GM18499 (cell line): Measurements from ENCODE around the gene SGK1.

ENCODE experiments used
- ATAC-seq: cut with Tn5 transposase; IDR thresholded peaks from one replicate; pipeline ENCODE4 v1.9.1; 2021; ENCODE audit warnings: moderate number of reproducible peaks; ENCODE audit not compliant: insufficient read depth, unreplicated experiment

The SGK1 gene

DNA sequence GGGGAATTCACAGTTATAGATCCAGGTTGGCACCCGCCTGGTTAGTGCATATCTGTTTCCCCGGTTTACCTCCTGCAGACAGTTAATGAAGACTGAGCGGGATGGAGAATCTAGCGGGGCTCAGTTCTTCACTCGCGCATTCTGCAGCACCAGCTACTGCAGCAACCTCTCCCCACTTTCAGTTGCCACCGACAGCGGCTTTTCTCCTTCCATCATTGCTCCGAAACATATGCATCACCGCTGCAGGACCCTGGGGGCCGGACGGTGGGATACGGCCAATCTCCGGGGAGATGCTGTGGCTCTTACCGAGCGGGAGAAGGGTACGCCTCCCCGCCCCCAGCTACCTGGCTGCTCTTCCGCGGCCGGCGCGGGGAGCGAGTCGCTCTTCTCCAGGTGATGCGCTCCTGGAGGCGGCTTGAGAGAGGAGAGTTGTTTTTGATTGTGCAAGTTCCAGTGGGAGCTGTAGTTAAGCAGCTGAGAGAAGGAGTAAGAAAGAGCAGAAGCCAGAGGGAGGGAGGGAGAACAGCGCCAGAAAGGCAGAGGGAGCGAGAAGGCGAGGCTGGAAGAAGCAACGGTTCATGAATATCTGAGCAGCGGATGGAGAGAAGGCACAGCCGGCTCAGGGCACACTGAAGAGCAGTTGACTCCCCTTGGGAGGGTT, at the start of gene SGK1:
SGK1 (minus strand) TSS at position 642 of the 661 bp plus-strand sequence. CDS start 652 bp downstream, outside the sequence.
- ATAC-seq = no peak

DNA sequence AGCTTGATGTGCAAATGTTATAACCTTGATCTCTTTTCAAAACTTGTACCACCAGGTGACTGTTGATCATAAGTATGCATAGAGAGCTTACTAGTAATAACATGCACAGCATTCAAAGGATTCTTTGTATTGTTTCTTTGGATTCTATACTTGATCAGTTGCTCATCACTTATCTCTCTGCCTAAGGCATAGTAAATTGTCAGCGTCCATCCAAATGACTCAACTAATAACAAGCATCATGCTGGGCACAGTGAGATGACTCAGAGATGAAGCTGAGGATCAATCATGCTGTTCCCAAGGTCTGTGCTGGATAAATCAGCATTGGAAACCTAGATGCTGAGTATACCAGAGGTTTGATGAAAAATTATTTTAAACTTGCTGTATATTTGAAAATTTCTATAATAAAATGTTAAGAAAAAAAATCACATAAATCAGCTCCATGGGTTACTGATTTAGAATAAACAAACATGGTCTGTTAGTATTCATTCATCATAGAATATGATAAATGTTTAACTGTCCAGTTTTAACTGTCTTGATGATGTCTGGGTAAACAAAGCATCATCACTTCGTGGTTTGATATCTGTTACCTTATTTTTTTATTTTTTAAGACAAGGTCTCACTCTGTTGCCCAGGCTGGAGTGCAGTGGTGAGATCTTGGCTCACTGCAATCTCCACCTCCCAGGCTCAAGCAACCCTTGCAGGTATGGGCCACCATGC, 45.6 kb upstream of the SGK1 start:
- ATAC-seq = no peak

DNA sequence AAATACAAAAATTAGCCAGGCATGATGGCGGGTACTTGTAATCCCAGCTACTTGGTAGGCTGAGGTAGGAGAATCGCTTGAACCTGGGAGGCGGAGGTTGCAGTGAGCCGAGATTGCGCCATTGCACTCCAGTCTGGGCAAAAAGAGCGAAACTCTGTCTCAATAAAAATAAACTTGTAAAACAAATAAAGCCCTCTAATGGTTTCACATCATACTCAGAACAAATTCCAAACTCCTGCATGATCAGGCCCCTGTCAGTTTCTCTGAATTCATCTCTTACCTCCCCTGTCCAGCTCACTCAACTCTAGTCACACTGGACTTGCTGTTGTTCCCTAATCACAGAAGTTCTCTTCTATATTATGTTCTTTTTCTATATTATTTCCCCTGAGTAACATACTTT, 43.1 kb upstream of the SGK1 start:
- no peak for ATAC-seq

DNA sequence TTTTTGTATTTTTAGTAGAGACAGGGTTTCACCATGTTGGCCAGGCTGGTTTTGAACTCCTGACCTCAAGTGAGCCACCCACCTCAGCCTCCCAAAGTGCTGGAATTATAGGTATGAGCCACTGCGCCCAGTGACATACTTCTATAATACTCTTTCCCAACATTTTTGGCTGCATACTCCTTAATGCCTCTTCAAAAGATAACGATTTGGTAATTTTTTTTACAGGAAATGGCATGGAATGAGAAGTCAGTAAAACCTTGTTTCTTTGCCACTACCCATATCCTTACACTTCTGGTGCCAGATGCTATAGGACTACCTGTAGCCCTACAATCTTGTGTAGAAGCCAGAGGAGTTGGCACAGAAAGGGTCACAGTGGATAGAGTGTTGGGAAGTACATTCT, 41.4 kb upstream of the SGK1 start:
- no peak for ATAC-seq

DNA sequence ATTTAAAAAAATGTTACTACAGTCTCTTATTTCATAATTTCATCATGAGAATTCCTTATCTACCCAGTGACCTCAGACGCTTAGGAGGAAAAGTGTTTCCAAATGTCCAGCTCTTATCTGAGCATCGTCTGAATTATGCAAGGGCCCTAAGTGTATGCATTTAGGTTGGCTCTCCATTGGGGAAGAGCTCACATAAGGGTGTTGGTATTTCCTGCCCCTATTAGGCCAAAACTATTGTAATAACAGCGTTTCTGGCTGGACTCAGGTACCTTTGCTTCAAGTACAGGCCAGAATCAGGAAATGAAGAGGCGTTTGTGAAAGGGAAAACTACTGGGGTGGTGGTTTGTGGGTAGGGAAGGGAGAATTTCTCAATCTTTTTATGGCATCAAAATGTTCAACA, 40.4 kb upstream of the SGK1 start:
- ATAC-seq = no peak

DNA sequence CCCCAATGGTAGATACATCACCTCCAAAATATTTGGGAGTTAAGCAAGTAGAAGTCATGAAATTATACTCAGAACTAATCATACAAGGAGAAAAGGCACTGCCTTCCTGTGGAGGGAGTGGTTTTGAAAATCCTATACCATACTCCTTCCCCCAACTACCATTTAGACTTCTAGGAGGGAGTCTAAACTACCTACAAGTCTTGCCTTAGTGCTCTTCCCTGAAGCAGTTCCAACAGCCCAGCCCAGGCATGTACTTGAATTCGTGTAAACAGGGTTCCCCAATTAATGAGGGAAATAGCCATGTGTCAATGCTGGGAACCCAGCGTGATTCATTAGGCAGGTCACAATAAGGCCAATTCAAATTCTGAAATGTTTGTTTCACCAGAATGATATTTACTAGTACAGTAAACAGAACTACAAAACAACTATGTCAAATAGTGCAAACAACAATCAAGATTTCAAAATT, 39.1 kb upstream of the SGK1 start:
- no peak for ATAC-seq

DNA sequence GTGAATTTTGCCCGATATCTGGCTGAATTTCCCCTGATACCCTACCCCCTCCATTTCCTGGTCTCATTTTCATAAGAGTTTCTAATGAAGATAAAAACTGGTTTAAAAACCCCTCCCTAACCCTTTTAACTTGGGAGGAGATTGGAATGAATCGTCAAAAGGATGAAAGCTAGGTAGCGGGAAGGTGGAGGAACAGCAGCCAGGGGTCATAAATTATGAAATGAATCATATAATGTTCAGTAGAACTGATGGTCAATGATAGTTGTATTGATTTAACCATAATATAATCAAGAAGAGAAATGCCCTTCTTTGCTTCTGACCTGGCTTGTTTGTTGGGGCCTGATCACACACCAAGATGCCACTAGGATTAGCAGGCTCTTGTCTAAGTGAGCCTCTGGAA, 38.5 kb upstream of the SGK1 start:
- ATAC-seq = no peak

DNA sequence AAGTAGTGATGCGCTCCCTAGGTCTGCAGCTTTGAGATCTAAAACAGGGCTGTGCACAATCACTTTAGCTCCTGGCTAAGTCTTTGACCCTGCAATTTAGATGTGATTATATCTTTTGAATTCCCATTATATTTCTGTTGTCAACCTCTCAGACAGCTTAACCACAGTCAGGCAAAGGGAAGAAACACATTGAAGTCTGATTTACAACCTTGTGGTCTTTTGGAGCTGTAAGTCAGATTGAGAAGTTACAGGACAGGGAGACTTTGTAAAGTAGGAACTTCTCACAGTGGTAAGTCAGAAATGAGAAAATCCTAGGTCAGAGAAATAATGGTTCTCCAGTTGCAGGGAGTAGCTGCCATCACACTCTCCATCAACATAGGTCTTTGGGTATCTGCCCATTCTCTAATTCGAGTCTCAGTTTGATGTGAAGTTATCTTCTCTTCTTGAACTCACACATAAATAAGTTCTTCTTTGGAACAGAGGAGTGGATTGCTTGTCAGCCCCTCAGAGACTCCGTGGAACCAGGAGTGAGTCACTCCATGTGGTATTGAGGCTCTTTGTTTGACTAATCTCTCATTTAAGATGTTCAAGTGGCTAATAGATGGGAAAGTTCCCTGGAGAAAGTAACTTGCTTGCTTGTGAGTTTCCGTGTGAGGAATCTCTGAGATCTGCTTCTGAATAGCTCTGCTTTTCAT, 35.0 kb upstream of the SGK1 start:
- ATAC-seq = no peak

DNA sequence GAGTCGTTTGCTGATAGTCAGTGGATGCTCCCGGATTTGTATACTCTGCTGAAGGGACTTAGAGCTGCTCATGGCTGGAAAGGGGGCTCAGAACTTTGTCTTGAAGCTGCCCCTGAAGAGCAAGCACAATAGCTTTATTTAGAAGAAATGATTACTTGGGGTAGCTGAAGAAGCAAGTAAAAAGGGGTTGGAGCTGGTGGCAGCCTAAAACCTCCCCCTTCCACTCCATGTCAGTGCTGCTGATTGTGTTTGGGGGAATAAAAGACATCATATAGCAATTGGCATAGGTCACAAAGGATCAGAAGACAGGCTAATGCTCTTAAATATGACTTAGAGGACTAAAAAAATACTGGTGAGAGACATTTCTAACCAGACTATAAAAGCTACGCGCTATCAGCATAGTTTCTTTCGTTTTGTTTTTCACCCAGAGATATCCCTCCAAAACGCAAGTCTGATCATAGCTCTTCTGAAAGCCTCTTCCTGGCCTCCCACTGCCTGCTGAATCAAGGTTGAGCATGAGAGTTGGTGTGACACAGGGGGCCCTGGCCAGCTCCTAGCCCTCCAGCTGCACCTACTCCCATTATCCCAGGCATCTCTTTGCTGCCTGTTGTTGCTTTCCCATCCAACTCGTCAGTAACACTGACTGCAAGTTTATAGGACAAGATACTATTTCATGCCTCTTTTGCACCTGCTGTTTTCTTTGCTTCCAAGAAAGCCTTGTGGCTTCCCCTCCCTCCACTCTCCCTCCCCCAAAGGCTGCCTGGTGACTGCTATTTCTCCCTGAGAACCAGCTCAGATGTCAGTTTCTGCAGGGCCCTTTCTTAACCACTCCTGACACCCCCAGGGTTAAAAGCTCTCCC, 33.9 kb upstream of the SGK1 start:
- ATAC-seq = no peak

DNA sequence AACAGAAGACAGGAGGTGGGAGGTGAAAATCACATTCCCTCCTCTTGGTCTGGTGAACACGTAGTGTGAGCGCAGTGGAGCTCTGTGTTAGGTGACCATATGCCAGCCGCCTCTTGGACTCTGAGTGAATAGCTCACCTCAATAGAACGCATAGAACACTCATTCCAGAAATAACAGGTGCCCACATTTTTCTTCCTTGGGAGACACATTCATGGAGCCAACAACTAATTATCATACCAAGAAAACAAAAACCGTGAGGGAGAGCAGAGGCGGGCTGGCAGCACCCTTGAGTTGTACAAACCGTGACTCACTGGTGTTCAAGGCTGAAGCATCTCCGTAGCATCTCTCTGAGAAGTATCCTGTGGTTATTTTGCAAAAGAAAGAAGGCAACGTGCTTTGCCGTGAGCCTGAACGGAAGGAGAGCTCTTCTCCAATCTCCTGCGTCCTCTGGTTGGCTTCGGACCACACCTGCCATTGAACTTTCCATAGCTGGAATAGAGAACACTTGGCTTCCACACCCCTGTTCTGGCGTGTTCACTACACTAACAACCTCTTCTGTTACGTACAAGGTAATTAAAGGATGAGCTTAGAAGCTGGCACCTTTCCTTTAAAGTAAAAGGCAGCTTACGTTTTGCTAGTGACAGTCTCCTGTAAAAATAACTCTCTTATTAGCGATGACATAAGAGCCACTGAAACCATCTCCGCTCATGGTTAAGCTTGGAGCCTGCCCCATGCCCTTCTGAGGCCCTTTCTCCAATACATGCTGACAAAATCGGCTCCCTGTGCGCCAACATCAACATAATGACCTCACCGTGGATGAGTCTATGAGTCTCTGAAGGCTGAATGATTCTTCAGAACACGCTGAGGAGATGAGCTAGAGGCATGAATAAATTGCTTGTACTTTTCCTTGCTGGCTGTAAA, 30.2 kb upstream of the SGK1 start:
- ATAC-seq = no peak

DNA sequence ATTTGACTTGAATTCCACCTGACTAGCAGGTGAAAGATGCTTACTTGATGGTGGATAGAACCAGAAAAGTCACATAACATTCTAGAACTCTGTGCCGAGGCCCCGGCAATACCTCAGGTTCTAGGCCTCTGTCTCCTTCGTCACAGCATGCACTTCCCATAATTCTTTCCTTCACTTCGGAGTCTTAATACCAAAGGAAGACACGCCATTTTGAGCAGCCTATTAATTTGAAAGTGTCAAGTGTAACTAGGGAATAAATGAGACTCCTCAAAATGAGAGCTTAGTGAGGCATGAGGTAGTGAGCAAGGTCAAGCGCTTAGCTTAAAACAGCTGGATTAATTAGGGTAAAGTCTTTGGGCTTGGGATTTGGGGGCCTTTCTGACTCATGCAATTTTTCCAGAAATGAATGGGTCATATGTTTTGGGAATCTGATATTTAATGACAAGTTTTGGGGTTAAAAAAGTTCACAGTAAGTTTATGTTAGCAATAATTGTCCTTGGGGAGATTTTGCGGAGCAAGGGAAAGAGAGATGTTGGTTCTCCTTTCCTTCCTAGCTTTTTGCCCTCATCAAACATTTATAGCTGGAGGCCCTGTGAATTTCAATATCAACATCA, 29.1 kb upstream of the SGK1 start:
- no peak for ATAC-seq

DNA sequence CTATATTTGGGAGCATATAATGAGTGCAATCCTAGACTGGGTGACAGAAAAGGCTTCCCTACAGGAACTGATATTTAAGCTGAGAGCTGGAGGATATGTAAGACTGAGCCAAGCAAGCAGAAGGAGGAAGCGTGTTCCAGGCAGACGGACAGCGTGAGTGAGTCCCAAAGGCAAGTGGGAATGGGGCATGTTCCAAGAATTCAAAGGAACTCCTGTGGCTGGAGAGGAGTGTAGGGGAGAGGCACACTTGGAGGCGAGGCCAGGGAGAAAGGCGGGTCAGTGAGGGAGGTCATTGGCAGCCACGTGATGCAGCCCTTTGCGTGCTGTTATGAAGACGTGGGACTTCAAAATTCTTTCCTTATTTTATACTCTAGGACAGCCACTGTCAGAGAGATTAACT, 27.9 kb upstream of the SGK1 start:
- ATAC-seq = no peak

DNA sequence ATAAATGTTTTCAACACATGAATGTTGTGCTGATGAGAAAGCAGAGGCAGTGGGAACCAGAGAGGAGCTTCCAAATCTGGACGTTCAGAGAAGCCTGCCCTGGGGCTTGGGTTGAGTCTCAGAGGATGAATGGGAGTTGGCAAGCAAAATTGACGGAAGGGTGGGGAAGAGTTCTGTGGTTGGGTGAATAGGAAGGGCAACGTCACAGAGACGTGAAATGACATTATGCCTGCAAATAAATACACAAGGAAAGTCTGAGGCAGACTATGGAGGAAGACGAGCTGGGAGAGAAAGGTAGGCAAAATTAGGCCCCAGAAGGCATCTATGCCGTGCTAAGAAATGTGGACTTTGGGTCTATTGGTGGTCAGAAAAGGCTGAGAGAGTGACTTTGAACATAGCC, 25.2 kb upstream of the SGK1 start:
- no peak for ATAC-seq

DNA sequence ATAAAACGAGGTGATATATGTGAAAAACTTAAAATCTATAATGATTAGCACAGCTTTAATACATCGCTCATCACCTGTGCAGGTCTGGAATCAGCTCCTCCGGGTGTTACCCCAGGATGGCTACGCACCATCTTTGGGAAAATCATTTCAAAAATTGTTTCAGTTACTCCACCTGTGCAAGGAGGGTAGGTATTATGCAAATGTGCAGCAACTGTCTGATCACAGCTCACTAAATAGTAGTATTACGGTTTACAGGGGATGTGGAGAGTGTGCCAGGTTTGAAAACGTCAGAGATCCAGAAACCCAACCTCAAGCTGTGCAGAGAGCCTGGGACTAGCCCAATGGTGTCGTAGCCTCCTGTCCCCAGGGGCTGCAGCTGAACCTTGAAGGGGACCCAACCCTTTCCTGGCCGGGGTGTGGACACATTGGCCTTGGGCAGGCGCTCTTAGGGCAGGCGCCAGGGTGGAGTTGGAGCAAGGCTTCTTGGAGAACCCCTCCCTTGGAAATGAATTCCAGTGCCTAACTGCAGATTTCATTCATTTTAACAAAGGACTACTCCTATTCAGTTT, 24.2 kb upstream of the SGK1 start:
- no peak for ATAC-seq

DNA sequence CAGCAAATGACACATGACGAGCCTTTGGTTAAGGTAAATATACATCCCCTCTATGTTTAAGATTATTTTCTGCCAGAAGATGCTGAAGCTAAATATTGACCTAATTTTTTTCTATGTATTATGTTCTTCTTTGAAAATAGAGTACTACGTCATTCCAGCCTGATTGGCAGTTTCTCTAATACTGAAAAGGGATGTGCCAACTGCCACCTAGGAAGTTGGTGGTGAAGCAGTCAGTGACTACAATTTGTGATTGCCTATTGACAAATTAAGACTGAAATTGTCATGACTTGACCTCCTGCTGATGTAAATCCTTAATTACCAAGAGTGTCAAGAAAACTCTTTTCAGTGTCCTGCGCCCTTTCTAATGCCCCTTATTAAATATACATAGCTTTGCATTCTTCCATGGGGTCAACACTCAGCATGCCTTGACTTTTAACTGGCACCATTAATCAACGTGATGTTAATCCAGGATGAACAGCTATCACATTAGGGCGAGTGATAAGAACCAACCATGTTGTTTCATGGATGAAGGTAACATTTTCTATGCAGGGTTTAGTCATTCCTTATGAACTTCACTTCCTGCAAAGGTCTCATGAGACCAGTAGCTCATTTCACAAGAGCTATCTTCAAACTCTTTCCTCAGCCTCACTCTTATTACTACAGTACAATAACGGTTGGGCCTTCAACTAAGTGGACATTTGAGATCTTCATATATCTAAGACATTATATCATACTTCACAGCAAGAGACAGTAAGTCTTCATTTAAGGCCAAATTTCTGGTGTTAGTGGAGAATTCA, 22.5 kb upstream of the SGK1 start:
- ATAC-seq = no peak

DNA sequence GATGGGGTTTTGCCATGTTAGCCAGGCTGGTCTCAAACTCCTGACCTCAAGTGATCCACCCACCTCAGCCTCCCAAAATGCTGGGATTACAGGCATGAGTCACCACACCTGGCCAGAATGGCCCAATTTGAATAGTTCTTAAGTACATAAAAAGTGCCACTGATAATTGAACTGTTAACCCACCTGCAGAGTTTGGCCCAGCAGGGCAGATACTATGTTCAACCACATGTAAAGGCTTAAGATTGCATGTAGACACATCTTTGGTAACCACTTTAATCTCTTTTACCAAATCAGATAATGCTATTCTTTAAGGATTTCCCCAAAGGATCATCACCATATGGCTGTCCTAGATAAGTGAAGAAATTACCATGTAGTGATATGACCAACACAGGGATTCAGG, 21.3 kb upstream of the SGK1 start:
- ATAC-seq = no peak

DNA sequence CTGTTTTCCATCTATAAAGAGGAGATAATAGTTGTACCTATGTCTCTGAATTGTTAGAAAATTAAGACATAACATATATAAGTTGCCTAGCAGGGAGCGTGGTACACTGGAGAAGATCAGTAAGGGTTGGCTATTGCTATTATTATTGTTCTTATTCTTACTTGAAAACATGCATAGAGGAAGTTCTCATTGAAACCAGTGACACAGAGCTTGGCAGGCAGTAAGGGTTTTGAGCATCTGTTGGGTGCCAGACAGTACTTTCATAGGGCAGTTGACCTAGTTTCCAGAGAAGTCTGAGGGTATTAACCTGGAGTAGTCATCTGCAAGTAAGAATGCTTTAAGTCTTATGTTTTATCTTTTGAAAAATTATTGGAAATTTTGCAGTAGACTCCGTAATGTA, 13.3 kb upstream of the SGK1 start:
- ATAC-seq = no peak

DNA sequence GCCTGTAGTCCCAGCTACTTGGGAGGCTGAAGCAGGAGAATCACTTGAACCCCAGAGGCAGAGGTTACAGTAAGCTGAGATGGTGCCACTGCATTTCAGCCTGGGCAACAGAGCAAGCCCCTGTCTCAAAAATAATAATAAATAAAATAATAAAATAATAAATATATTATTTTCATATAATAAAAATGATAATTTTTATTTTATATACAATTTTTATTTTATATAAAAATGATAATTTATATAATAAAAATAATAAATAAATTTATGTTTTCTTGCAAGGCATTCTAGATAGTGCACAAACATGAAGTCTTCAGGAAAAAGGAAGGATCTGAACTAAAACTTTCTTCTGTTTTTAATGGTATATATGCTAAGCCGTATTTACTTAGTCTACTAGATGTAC, 12.6 kb upstream of the SGK1 start:
- ATAC-seq = no peak
